Endometrial microvascular endothelial cells (primary cell): Measurements from ENCODE around the gene ABHD11. TPM values are rescaled to one million over a fixed set of nuclear protein-coding genes. Genes with fewer than 3 reads are reported as not detected.

Experiments
- in situ Hi-C: cut with HindIII; loops from 2 replicates; pipeline ENCODE4 v1.10.0; 2017; ENCODE audit warnings: low sequenced_read_pairs, low pct_unique_long_range_greater_than_20kb; ENCODE audit errors: inconsistent ontology term
- total RNA-seq: library from RNA; depleted of rRNA; stranded (reverse); fragments of >200 nt; gene quantifications from one replicate; pipeline ENCODE4 v1.2.3, GENCODE V29; 2015; ENCODE audit errors: inconsistent ontology term

The ABHD11 gene
- total RNA-seq, 1 donor from 2014 or later = 23.7 TPM

DNA sequence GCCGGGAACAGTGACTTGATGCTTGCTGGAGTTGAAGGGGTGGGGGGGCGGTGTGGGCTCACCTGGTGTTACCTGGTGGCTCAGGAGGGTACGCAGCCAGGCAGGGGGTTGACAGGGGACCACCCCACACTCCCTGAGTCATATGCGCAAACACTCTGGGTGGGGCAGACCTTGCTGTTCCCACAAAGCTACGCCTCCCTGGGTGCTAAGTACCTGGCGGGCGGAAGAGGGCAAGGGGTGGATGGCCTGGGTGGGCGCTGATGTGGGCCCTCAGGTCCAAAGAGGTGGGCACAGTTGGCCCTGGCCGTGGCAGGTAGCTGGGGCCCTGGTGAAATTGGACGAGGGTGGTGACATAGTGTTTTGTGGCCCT, 33.1 kb downstream of the ABHD11 start:
- in situ Hi-C loops = no loop called here

- in situ Hi-C loops = no loop called here
Measured at GRCh38 chr7:73704640-73705550, 33.7 kb downstream of the ABHD11 start.

DNA sequence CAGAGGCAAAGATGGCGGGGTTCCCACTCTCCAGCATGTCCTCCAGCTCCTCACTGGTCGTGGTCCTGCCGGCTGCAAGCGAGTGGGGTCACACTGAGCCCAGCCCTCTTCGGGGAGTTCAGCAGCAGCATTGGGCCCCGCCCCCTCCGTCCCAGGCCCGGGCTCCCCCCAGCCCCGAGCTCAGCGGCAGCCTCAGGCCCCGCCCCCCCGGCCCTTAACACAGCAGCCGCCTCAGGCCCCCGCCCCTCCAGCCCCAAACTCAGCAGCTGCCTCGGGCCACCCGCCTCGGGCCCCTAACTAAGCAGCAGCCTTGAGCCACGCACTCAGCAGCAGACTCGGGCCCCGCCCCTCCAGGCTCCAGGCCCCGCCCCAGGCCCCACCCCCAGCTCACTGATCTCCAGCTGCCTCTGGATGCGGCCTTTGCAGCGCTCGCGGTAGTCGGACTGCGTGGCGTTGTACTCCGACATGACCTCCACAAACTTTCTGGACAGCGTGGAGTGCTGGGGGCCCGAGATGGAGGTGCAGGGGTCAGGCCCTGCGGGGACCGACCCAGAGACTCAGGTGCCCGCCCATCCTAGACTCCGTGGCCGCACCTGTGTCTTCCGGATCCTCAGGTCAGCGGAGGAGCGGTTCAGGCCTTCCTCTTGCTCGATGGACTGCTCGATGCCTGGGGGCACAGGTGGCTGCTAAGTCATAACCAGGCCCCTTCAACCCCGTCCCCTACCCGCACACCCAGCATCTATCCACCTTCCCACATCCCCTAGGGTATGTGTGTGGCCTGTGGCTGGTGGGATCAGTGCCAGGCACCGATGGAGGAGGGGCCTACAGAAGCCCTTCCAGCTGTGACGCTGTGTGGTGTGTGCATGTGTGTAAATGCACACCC, 34.6 kb downstream of the ABHD11 start:
- in situ Hi-C loops = no loop called here

DNA sequence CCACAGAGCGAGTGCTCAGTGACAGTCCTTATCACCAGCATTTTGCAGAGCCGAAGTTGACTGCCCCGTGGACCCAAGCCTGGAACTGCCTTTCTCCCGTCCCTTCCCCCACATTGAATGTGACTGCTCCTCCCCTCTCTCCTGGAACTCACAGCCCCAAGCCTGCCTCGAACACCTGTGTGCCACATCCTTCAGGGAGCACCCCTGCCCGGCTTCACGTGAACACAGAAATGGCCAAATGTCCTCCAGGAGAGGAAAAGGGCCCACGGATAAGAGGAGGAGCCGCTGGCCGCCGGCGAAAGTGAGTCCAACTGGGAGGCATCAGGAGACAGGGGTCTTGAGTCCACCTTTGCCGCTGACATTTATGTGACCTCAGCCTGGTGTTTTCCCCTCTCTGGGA, 35.4 kb downstream of the ABHD11 start:
- in situ Hi-C loops = no loop called here

DNA sequence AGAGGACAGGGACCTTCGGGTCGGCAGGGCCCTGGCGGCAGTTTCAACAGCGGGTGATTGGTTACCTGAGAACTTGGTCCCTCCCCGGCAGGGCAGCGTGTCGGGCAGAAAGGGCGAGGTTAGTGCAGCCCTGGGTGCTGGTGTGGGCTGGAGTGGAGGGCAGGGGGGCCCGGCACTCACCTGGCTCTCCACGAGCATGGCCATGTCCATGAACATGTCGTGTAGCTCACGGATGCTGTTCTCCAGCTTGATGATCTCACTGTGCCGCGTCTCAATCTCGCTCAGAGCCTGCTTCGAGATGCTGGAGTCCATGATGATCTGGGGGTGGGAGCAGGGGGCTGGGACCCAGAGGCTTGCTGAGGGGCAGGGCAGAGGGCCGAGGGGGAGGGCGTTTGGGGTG, 35.9 kb downstream of the ABHD11 start:
- in situ Hi-C loops = no loop called here

- in situ Hi-C loops = no loop called here
Measured at GRCh38 chr7:73702226-73702625, 36.4 kb downstream of the ABHD11 start.

- in situ Hi-C loops = no loop called here
Measured at GRCh38 chr7:73701357-73701995, 37.1 kb downstream of the ABHD11 start.

- in situ Hi-C loops = no loop called here
Measured at GRCh38 chr7:73700581-73701134, 37.9 kb downstream of the ABHD11 start.

DNA sequence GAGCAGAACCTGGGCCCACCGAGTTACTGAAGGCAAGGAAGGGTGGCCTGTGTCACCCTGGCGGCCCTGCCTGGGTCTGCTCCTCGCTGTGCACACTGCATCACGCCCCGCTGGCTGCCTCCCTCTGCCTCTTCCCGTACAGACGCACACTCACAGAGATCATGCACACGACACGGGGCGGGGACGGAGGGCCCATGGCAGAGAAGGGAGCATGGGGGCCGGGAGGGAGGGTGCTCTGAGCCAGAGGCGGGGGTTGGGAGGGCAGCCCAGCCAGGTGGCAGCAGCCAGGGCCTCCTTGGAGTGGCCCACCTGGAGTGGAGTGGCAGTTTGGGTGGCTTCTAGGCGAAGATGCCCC, 38.6 kb downstream of the ABHD11 start:
- in situ Hi-C loops = no loop called here

DNA sequence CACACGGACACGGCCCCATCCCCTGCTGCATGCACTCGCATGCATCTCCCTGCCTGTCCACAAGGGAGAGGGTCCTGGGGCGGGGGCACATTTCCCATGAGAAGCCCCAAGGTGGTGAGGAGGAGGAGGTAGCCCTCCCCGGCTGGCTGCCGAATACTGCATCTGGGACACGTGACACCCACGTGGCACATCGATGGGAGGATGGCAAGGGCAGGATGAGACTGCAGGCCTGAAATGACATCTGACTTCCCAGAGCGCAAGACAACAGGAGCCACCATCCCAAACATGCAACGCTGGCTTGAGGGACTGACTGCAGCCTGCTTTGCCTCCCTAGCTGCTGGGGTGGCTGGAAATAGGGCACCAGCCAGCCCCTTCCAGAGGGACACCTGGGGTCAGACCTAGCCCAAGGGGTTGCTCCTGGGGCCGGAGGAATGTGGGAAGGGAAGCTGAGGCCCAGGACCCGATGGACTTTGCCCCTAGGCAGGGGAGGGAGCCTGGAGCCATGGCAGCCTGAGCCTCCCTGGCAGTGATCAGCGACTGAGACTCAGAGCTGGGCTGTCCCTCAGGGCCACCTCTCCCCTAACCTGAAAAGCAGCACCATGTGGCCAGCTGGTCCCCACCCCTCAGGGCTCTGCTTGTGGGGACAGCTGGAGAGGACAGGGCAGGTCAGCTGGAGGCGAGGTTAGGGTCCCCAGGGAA, 39.1 kb downstream of the ABHD11 start:
- in situ Hi-C loops = no loop called here

DNA sequence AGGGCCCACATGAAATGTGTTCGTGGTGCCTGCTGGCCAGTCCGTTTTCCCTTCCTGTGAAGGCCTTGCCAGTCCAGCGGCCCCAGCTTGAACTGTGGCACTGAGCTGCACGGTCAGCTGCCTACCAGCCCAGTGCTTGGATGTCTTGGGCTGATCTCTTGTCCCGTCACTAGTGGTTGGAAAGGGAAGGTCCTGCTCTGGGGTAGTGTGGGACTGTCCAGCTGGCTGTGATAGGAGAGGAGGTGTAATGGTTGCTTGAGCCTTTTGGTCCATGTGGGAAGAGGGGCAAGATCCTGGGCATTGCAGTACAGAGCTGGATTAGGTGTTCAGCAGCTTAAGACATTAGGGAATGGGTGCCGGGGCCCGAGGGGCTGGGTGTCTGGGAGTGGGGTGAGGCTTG, 40.2 kb downstream of the ABHD11 start:
- in situ Hi-C loops = no loop called here

DNA sequence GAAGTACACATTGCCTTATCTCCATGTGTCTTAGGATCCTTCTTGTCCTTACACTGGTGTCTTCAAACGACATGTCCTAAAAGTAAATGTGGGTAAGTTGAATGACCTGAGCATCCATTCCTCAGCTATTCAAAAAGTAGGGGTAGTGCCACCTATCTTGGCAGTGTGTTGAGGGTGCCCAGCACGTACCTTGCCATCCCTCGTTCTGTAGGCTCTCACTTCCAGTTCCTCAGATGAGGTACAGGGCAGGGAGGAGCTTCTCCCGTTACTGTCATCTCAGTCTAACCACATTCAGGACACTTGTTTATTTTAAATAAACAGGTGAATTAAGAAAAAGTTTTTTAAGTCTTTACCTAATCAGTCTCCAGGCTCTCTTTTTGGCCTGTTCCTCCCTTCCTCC, 42.2 kb downstream of the ABHD11 start:
- in situ Hi-C loops = no loop called here

- in situ Hi-C loops = no loop called here
Measured at GRCh38 chr7:73690646-73691045, 48.0 kb downstream of the ABHD11 start.

GRCh38 chr7:73688288-73688687, 50.3 kb downstream of the ABHD11 start:
- in situ Hi-C loops = no loop called here

Other genes with a start within 250 kb of the ABHD11 start
- 35.7 TPM for gene BAZ1B, start 216.5 kb downstream of the ABHD11 start, total RNA-seq
- 112 TPM for gene BCL7B, start 181.1 kb downstream of the ABHD11 start, total RNA-seq
- 77.2 TPM for gene TBL2, start 160.2 kb downstream of the ABHD11 start, total RNA-seq
- not detected for gene MLXIPL, start 114.3 kb downstream of the ABHD11 start, total RNA-seq
- not detected for gene VPS37D, start 71.0 kb downstream of the ABHD11 start, total RNA-seq
- gene DNAJC30, start 55.3 kb downstream of the ABHD11 start, total RNA-seq = 5.0 TPM
- 72.6 TPM for gene BUD23, start 55.2 kb downstream of the ABHD11 start, total RNA-seq
- 6.2 TPM for gene STX1A, start 19.1 kb downstream of the ABHD11 start, total RNA-seq
- gene CLDN3, start 31.5 kb upstream of the ABHD11 start, total RNA-seq = not detected
- gene CLDN4, start 92.2 kb upstream of the ABHD11 start, total RNA-seq = 0.84 TPM
- 3.6 TPM for gene METTL27, start 103.7 kb upstream of the ABHD11 start, total RNA-seq
- gene TMEM270, start 122.4 kb upstream of the ABHD11 start, total RNA-seq = not detected